Kidney (tissue), 14 donors: ENCODE measurements around the gene PEAK1. TPM values are rescaled to one million over a fixed set of nuclear protein-coding genes. Genes with fewer than 3 reads are reported as not detected.
"Not testable (repeated sequence)": the region's sequence is repeated elsewhere in the genome, so short reads cannot be mapped to it uniquely, and the experiment has no call there.

Experiments
- DNase-seq, 5 donors: peaks; one replicate each; pipeline ENCODE4 v3.0.0-alpha.2; 2013 to 2020
- FAIRE-seq: peaks from 2 replicates; lab custom pipeline; 2012; peaks lifted over from hg19 to GRCh38; lab: Jason Lieb, UNC
- H3K27ac ChIP-seq, 2 donors: one replicate each; pipeline ENCODE4 v1.7.0; 2013; ENCODE audit warnings: low read depth in 2 of 2, low read length in 2 of 2, inconsistent platforms in 1 of 2
- H3K27me3 ChIP-seq: one replicate; pipeline ENCODE4 v1.7.1; 2013; ENCODE audit warnings: low read length, inconsistent platforms; ENCODE audit not compliant: control insufficient read depth, insufficient read depth
- H3K36me3 ChIP-seq, 3 donors: one replicate each; pipeline versions ENCODE4 v1.7.0 to v1.7.1; 2013; ENCODE audit warnings: low read length in 3 of 3, control low read depth in 1 of 3, inconsistent platforms in 1 of 3; ENCODE audit not compliant: insufficient read depth in 3 of 3, control insufficient read depth in 2 of 3
- H3K4me1 ChIP-seq, 3 donors: one replicate each; pipeline versions ENCODE4 v1.7.0 to v1.7.1; 2013; ENCODE audit warnings: low read length in 3 of 3, inconsistent platforms in 1 of 3, low read depth in 1 of 3; ENCODE audit not compliant: control insufficient read depth in 2 of 3, insufficient read depth in 2 of 3
- H3K4me3 ChIP-seq, 3 donors: one replicate each; pipeline versions ENCODE4 v1.7.0 to v1.8.1; 2013; ENCODE audit warnings: low read length in 3 of 3, control low read depth in 1 of 3, inconsistent platforms in 1 of 3
- H3K9ac ChIP-seq, 3 donors: one replicate each; pipeline versions ENCODE4 v1.7.0 to v1.7.1; 2013; ENCODE audit warnings: low read length in 3 of 3, control low read depth in 1 of 3, inconsistent platforms in 1 of 3
- H3K9me3 ChIP-seq, 3 donors: one replicate each; pipeline versions ENCODE4 v1.7.0 to v1.7.1; 2013; ENCODE audit warnings: low read length in 3 of 3, control low read depth in 1 of 3, inconsistent platforms in 1 of 3; ENCODE audit not compliant: control insufficient read depth in 2 of 3, insufficient read depth in 1 of 3
- intact Hi-C: fragments of 100-400 bp; cut with DNase I; formaldehyde crosslinking; loops from one replicate; pipeline ENCODE4 v1.11.1; 2022
- polyA plus RNA-seq: library from polyadenylated mRNA; stranded (reverse); fragments of 350-450 nt; fragmentation: Illumina TruSeq; extraction: RNeasy Lipid Tissue Mini Kit (QIAGEN cat#74804); gene quantifications from one replicate; pipeline ENCODE4 v1.2.3, GENCODE V29; 2014; ENCODE audit warnings: low read depth, low replicate concordance; ENCODE audit not compliant: insufficient read depth
- total RNA-seq: library from RNA; stranded (reverse); fragmentation: NEBNext Ultra II Directional; extraction: Animal tissue kit (Norgen Biotek cat#: 25700); gene quantifications from one replicate; pipeline ENCODE4 v1.2.1, GENCODE V29; 2021
- TF ChIP-seq, protein P1 (sequence below): IDR thresholded peaks from 3 replicates; pipeline ENCODE4 v1.5.1; 2012; ENCODE audit warnings: mild to moderate bottlenecking, moderate library complexity, borderline replicate concordance; ENCODE audit not compliant: insufficient read depth; ENCODE audit errors: extremely low read depth
- donor health status: control.
- donor health status: control.
- donor health status: control.
- donor health status: control.
- donor health status: control.
- donor health status: DM: yes; HTN: yes; CAD: no.
- donor health status: Normal renal cell carcinoma (clear cell type).

PEAK1 gene
- total and polyA plus RNA-seq, 2 donors from 2014 or later = 2.9 to 50.3 TPM

DNA sequence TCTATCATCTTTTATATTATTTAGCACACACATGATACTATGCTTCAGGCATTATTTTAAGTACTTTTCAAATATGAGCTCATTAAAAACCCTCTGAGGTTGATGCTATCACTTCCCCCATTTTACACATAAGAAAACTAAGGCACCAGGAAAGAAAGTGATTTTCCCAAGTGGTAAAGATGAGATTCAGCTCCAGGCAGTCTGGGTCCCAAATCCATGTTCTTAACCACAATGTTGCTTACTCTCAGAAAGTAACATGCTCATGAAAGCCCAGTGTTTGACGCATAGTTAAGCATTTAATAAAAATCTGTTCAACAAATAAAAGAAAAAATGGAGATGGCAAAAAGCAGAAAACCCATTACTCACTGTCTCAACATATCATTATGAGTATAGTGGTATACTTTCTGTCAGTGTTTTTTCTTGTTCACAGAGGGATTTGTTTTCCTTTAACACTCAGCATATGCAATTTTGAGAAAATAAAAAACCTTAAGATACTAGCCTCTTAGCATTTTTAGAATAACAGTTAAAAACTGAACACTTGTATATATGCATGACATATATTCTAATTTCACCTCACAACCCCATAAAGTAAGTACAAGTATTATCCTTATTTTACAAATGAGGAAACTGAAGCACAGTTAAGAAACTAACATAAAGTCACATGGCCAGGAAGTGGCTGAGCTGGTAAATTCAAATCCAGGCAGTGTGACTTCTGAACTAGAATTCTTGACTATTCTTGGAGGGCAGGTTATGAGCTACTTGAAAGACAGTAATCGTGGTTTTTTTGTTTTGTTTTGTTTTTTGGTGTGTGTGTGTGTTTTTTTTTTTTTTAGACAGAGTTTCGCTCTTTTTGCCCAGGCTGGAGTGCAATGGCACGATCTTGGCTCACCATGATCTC lies 10.4 kb downstream of the PEAK1 start:
- Histone ChIP-seq H3K27me3 (no peaks in the 10 kb centered on the region), H3K4me3 (no peak overlapping the region), H3K36me3 (no peaks in the 10 kb centered on the region), H3K27ac (no peak overlapping the region), H3K4me1 (no peaks in the 10 kb centered on the region), H3K9me3 (no peaks in the 10 kb centered on the region), H3K9ac (no peak overlapping the region)
- FAIRE-seq (no peak), DNase-seq (peak in 1 of 5 donors; percentile 27)
- intact Hi-C loops = no loop called here
- TF ChIP-seq, protein P1, sequence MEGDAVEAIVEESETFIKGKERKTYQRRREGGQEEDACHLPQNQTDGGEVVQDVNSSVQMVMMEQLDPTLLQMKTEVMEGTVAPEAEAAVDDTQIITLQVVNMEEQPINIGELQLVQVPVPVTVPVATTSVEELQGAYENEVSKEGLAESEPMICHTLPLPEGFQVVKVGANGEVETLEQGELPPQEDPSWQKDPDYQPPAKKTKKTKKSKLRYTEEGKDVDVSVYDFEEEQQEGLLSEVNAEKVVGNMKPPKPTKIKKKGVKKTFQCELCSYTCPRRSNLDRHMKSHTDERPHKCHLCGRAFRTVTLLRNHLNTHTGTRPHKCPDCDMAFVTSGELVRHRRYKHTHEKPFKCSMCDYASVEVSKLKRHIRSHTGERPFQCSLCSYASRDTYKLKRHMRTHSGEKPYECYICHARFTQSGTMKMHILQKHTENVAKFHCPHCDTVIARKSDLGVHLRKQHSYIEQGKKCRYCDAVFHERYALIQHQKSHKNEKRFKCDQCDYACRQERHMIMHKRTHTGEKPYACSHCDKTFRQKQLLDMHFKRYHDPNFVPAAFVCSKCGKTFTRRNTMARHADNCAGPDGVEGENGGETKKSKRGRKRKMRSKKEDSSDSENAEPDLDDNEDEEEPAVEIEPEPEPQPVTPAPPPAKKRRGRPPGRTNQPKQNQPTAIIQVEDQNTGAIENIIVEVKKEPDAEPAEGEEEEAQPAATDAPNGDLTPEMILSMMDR = no peak

DNA sequence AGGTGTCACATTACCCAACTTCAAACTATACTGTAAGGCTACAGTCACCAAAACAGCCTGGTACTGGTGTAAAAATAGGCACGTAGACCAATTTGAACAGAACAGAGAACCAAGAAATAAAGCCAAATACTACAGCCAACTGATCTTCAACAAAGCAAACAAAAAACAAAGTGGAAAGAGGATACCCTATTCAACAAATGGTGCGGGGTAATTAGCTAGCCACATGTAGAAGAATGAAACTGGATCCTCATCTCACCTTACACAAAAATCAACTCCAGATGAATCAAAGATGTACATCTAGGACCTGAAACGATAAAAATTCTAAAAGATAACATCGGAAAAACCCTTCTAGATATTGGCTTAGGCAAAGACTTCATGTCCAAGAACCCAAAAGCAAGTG lies 13.1 kb downstream of the PEAK1 start:
- Histone ChIP-seq H3K27me3 (no peaks in the 10 kb centered on the region), H3K27ac (no peak overlapping the region), H3K36me3 (no peaks in the 10 kb centered on the region), H3K9me3 (no peaks in the 10 kb centered on the region), H3K4me3 (no peak overlapping the region), H3K9ac (no peak overlapping the region), H3K4me1 (no peaks in the 10 kb centered on the region)
- FAIRE-seq (no peak), DNase-seq (no peak)
- intact Hi-C loops = no loop called here
- TF ChIP-seq, protein P1 = no peak

DNA sequence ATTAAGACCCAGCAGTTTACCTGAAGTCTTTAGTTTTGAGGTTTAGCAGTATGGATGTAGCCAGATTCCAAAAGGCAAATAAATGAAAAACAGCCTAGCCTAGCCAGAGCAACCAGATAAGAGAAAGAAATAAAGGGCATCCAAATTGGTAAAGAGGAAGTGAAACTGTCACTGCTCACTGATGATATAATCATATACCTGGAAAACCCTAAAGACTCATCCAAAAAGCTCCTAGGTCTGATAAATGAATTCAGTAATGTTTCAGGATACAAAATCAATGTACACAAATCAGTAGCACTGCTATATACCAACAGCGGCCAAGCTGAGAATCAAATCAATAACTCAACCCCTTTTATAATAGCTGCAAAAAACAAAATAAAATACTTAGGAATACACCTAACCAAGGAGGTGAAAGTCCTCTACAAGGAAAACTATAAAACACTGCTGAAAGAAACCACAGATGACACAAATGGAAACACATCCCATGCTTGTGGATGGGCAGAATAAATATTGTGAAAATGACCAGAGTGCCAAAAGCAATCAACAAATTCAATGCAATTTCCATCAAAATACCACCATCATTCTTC lies 13.6 kb downstream of the PEAK1 start:
- H3K9me3 ChIP-seq, intact Hi-C loops, FAIRE-seq, H3K9ac ChIP-seq, DNase-seq, H3K27me3 ChIP-seq, H3K4me1 ChIP-seq, H3K36me3 ChIP-seq, H3K27ac ChIP-seq, H3K4me3 ChIP-seq: not testable (repeated sequence)

DNA sequence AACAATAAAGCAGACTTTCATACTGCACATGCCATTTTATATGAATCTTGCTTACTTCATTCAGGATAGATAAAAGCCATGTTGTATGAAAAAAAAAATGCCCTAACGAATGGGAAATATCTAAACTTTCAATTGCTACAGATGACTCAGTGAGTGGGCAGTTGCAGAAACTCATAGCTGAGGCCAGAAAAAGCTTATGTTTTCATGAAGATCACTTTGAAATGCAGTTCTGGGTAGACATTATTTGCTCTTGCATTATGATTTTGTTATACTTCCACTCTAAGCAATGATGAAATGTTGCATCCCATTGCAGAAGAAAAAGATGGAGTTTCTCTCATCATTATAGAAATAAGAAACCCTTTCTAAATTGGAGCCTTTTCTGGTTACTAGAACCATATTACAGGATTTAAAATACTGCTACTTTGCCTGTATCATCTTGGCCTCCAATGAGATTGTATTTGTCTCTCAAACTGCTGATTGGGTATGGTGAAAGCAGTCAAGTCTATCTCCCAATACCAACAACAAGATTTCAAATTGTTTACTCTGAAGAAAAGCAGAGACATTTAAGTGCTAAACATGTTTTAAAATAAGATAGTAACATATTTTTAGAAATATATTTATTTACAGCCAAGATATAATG lies 17.0 kb downstream of the PEAK1 start:
- DNase-seq (no peak), FAIRE-seq (no peak)
- Histone ChIP-seq H3K36me3 (no peaks in the 10 kb centered on the region), H3K4me1 (no peaks in the 10 kb centered on the region), H3K27me3 (no peaks in the 10 kb centered on the region), H3K9ac (no peak overlapping the region), H3K4me3 (no peak overlapping the region), H3K27ac (no peak overlapping the region), H3K9me3 (peaks cover 0 to 13% (median 3%) of the 10 kb centered on the region in 3 donors)
- TF ChIP-seq, protein P1 = no peak
- intact Hi-C loops = no loop called here
